ENCODE measurements around the gene GGNBP2.
A peak's percentile ranks its signal among the peaks of the same experiment; 100 is the strongest.

Gene GGNBP2

GRCh38 chr17:36525113-36525512 lies 19.6 kb upstream of the GGNBP2 start:
- DNase-seq: no peak
- no peak overlapping the region for H3K4me2 ChIP-seq (ENCODE audit: low read length, poor library complexity, severe bottlenecking)
- no peak overlapping the region for H3K23ac ChIP-seq (ENCODE audit: low read length in 2 of 2)
- no peak overlapping the region for H2BK15ac ChIP-seq (ENCODE audit: low read depth, poor library complexity, severe bottlenecking)
- no peak overlapping the region for H3K14ac ChIP-seq (ENCODE audit: low read length in 2 of 2)
- H4K8ac ChIP-seq (ENCODE audit: low read length): no peak overlapping the region
- peaks cover 4% of the 10 kb centered on the region for H3K4me1 ChIP-seq (ENCODE audit: control insufficient read depth, insufficient read depth, low read depth, low read length)
- H3K27me3 ChIP-seq (ENCODE audit: control insufficient read depth in 1 of 2, insufficient read depth in 1 of 2, low read length in 2 of 2): no peaks in the 10 kb centered on the region
- H3K4ac ChIP-seq (ENCODE audit: low read depth in 1 of 2, low read length in 2 of 2): no peak overlapping the region
- H2AK5ac ChIP-seq (ENCODE audit: low read length, severe bottlenecking): no peak overlapping the region
- H3K4me3 ChIP-seq (ENCODE audit: insufficient read depth in 1 of 2, low read depth in 1 of 2, low read length in 2 of 2): no peak overlapping the region
- no peak overlapping the region for H2BK12ac ChIP-seq (ENCODE audit: low read length in 2 of 2)
- peak overlapping the region; percentile 14 for H3K9ac ChIP-seq (ENCODE audit: low read length)
- no peak overlapping the region for H4K91ac ChIP-seq (ENCODE audit: low read length)
- peaks cover 31% of the 10 kb centered on the region for H3K79me1 ChIP-seq (replicated peaks; ENCODE audit: low read length, poor library complexity, severe bottlenecking)
- H3K9me3 ChIP-seq (ENCODE audit: control insufficient read depth, low read length): no peaks in the 10 kb centered on the region
- H3K18ac ChIP-seq (ENCODE audit: low read depth in 1 of 2, low read length in 2 of 2): no peak overlapping the region
- no peak overlapping the region for H3K27ac ChIP-seq (ENCODE audit: low read length, poor library complexity, severe bottlenecking)
- peaks cover 44 to 66% of the 10 kb centered on the region in 2 experiments for H3K36me3 ChIP-seq (ENCODE audit: control insufficient read depth in 1 of 2, insufficient read depth in 2 of 2, low read depth in 1 of 2, low read length in 2 of 2)
- no peak overlapping the region for H2BK120ac ChIP-seq (ENCODE audit: low read depth, low read length)
- WGBS: 88% methylated on average over 2 of the region's 2 CpGs
- H2AFZ ChIP-seq (ENCODE audit: low read depth, low read length): no peak overlapping the region
- H2BK5ac ChIP-seq (ENCODE audit: low read depth, low read length, poor library complexity, severe bottlenecking): no peak overlapping the region

GRCh38 chr17:36525888-36526287 lies 18.8 kb upstream of the GGNBP2 start:
- WGBS: 97% methylated on average over 6 of the region's 6 CpGs
- Histone ChIP-seq H3K9ac (ENCODE audit: low read length) (no peak overlapping the region), H3K79me1 (replicated peaks; ENCODE audit: low read length, poor library complexity, severe bottlenecking) (peaks cover 33% of the 10 kb centered on the region)

GRCh38 chr17:36527621-36528250 lies 17.0 kb upstream of the GGNBP2 start:
- Histone ChIP-seq H3K14ac (ENCODE audit: low read length in 2 of 2) (no peak overlapping the region), H3K27ac (ENCODE audit: low read length, poor library complexity, severe bottlenecking) (no peak overlapping the region), H3K18ac (ENCODE audit: low read depth in 1 of 2, low read length in 2 of 2) (no peak overlapping the region), H3K79me1 (replicated peaks; ENCODE audit: low read length, poor library complexity, severe bottlenecking) (peaks cover 44% of the 10 kb centered on the region), H2BK120ac (ENCODE audit: low read depth, low read length) (no peak overlapping the region), H4K8ac (ENCODE audit: low read length) (no peak overlapping the region), H3K4me1 (ENCODE audit: control insufficient read depth, insufficient read depth, low read depth, low read length) (peaks cover 4% of the 10 kb centered on the region), H2AFZ (ENCODE audit: low read depth, low read length) (no peak overlapping the region), H2BK15ac (ENCODE audit: low read depth, poor library complexity, severe bottlenecking) (no peak overlapping the region), H4K91ac (ENCODE audit: low read length) (no peak overlapping the region), H2BK5ac (ENCODE audit: low read depth, low read length, poor library complexity, severe bottlenecking) (no peak overlapping the region), H3K4ac (ENCODE audit: low read depth in 1 of 2, low read length in 2 of 2) (no peak overlapping the region), H3K4me2 (ENCODE audit: low read length, poor library complexity, severe bottlenecking) (no peak overlapping the region), H3K4me3 (ENCODE audit: insufficient read depth in 1 of 2, low read depth in 1 of 2, low read length in 2 of 2) (no peak overlapping the region), H3K9ac (ENCODE audit: low read length) (no peak overlapping the region), H3K27me3 (ENCODE audit: control insufficient read depth in 1 of 2, insufficient read depth in 1 of 2, low read length in 2 of 2) (no peaks in the 10 kb centered on the region), H2AK5ac (ENCODE audit: low read length, severe bottlenecking) (no peak overlapping the region), H3K23ac (ENCODE audit: low read length in 2 of 2) (peak overlapping the region in 1 of 2 experiments; percentile 53), H2BK12ac (ENCODE audit: low read length in 2 of 2) (no peak overlapping the region), H3K9me3 (ENCODE audit: control insufficient read depth, low read length) (no peaks in the 10 kb centered on the region), H3K36me3 (ENCODE audit: control insufficient read depth in 1 of 2, insufficient read depth in 2 of 2, low read depth in 1 of 2, low read length in 2 of 2) (peaks cover 49 to 67% of the 10 kb centered on the region in 2 experiments)
- DNase-seq: no peak
- 95% methylated on average over 7 of the region's 7 CpGs for WGBS

More at GRCh38 chr17:36525888-36526287, 18.8 kb upstream of the GGNBP2 start:
- no peak overlapping the region for H4K8ac ChIP-seq (ENCODE audit: low read length)
- no peak overlapping the region for H2BK12ac ChIP-seq (ENCODE audit: low read length in 2 of 2)
- H2BK120ac ChIP-seq (ENCODE audit: low read depth, low read length): no peak overlapping the region
- no peak overlapping the region for H3K14ac ChIP-seq (ENCODE audit: low read length in 2 of 2)
- no peak overlapping the region for H2AFZ ChIP-seq (ENCODE audit: low read depth, low read length)
- peaks cover 44 to 58% of the 10 kb centered on the region in 2 experiments for H3K36me3 ChIP-seq (ENCODE audit: control insufficient read depth in 1 of 2, insufficient read depth in 2 of 2, low read depth in 1 of 2, low read length in 2 of 2)
- DNase-seq: no peak
- H3K27ac ChIP-seq (ENCODE audit: low read length, poor library complexity, severe bottlenecking): no peak overlapping the region
- no peaks in the 10 kb centered on the region for H3K27me3 ChIP-seq (ENCODE audit: control insufficient read depth in 1 of 2, insufficient read depth in 1 of 2, low read length in 2 of 2)
- H3K23ac ChIP-seq (ENCODE audit: low read length in 2 of 2): no peak overlapping the region
- H3K4me1 ChIP-seq (ENCODE audit: control insufficient read depth, insufficient read depth, low read depth, low read length): peaks cover 4% of the 10 kb centered on the region
- no peak overlapping the region for H2BK15ac ChIP-seq (ENCODE audit: low read depth, poor library complexity, severe bottlenecking)
- no peak overlapping the region for H3K18ac ChIP-seq (ENCODE audit: low read depth in 1 of 2, low read length in 2 of 2)
- no peak overlapping the region for H3K4me2 ChIP-seq (ENCODE audit: low read length, poor library complexity, severe bottlenecking)
- no peak overlapping the region for H2AK5ac ChIP-seq (ENCODE audit: low read length, severe bottlenecking)
- no peak overlapping the region for H4K91ac ChIP-seq (ENCODE audit: low read length)
- no peak overlapping the region for H2BK5ac ChIP-seq (ENCODE audit: low read depth, low read length, poor library complexity, severe bottlenecking)
- no peaks in the 10 kb centered on the region for H3K9me3 ChIP-seq (ENCODE audit: control insufficient read depth, low read length)
- no peak overlapping the region for H3K4me3 ChIP-seq (ENCODE audit: insufficient read depth in 1 of 2, low read depth in 1 of 2, low read length in 2 of 2)
- no peak overlapping the region for H3K4ac ChIP-seq (ENCODE audit: low read depth in 1 of 2, low read length in 2 of 2)

- Histone ChIP-seq H3K79me1 (replicated peaks; ENCODE audit: low read length, poor library complexity, severe bottlenecking) (peaks cover 47% of the 10 kb centered on the region), H3K18ac (ENCODE audit: low read depth in 1 of 2, low read length in 2 of 2) (no peak overlapping the region), H2BK15ac (ENCODE audit: low read depth, poor library complexity, severe bottlenecking) (no peak overlapping the region), H2BK120ac (ENCODE audit: low read depth, low read length) (no peak overlapping the region), H3K14ac (ENCODE audit: low read length in 2 of 2) (no peak overlapping the region), H3K27me3 (ENCODE audit: control insufficient read depth in 1 of 2, insufficient read depth in 1 of 2, low read length in 2 of 2) (no peaks in the 10 kb centered on the region), H3K9me3 (ENCODE audit: control insufficient read depth, low read length) (no peaks in the 10 kb centered on the region), H4K91ac (ENCODE audit: low read length) (no peak overlapping the region), H2BK12ac (ENCODE audit: low read length in 2 of 2) (no peak overlapping the region), H3K4me1 (ENCODE audit: control insufficient read depth, insufficient read depth, low read depth, low read length) (peaks cover 5% of the 10 kb centered on the region), H3K9ac (ENCODE audit: low read length) (peak overlapping the region; percentile 30), H2BK5ac (ENCODE audit: low read depth, low read length, poor library complexity, severe bottlenecking) (no peak overlapping the region), H3K4me3 (ENCODE audit: insufficient read depth in 1 of 2, low read depth in 1 of 2, low read length in 2 of 2) (peak overlapping the region in 1 of 2 experiments; percentile 9), H2AK5ac (ENCODE audit: low read length, severe bottlenecking) (no peak overlapping the region), H3K23ac (ENCODE audit: low read length in 2 of 2) (no peak overlapping the region), H3K4me2 (ENCODE audit: low read length, poor library complexity, severe bottlenecking) (no peak overlapping the region), H3K36me3 (ENCODE audit: control insufficient read depth in 1 of 2, insufficient read depth in 2 of 2, low read depth in 1 of 2, low read length in 2 of 2) (peaks cover 44 to 65% of the 10 kb centered on the region in 2 experiments), H3K4ac (ENCODE audit: low read depth in 1 of 2, low read length in 2 of 2) (no peak overlapping the region), H3K27ac (ENCODE audit: low read length, poor library complexity, severe bottlenecking) (no peak overlapping the region), H4K8ac (ENCODE audit: low read length) (no peak overlapping the region), H2AFZ (ENCODE audit: low read depth, low read length) (no peak overlapping the region)
- peak; percentile 70 for DNase-seq
These were observed 15.6 kb upstream of the GGNBP2 start for GRCh38 chr17:36529121-36529520.

All from mesenchymal stem cell (in vitro differentiated cells and primary cell).